Measurements from ENCODE around the gene CCDC63. TPM values are rescaled to one million over a fixed set of nuclear protein-coding genes. Genes with fewer than 3 reads are reported as not detected.

CCDC63 gene
- total and polyA plus RNA-seq, 2 of the 13 experiments (the other 11 are each of a cell fraction or from before 2014, with no cell fraction given): not detected

GRCh38 chr12:110860833-110861296 lies 14.1 kb downstream of the CCDC63 start (continued):
- no peak for TF ChIP-seq NFAT5 (CRISPR knock-in tag; IDR thresholded peaks at IDR 0.05)
- no peak for TF ChIP-seq ADNP (CRISPR knock-in tag; IDR thresholded peaks at IDR 0.05)
- no peak for TF ChIP-seq NFIC (IDR thresholded peaks at IDR 0.05; ENCODE audit: low read length)
- no peak for TF ChIP-seq HHEX (CRISPR knock-in tag; IDR thresholded peaks at IDR 0.05)
- TF ChIP-seq ZNF3 (CRISPR knock-in tag; IDR thresholded peaks at IDR 0.05): no peak
- TF ChIP-seq ASH2L (IDR thresholded peaks at IDR 0.05; ENCODE audit: insufficient read length, low read depth, low read length): no peak
- no peak for TF ChIP-seq ZNF570 (CRISPR knock-in tag; IDR thresholded peaks at IDR 0.05; ENCODE audit: borderline replicate concordance)
- TF ChIP-seq SP1 (IDR thresholded peaks at IDR 0.05): no peak
- no peak for TF ChIP-seq SP1 (CRISPR knock-in tag; IDR thresholded peaks at IDR 0.05)
- TF ChIP-seq ZSCAN29 (CRISPR knock-in tag; conservative IDR thresholded peaks at IDR 0.05): no peak
- no peak for TF ChIP-seq ZNF12 (CRISPR knock-in tag; IDR thresholded peaks at IDR 0.05)
- no peak for TF ChIP-seq ZNF737 (CRISPR knock-in tag; IDR thresholded peaks at IDR 0.05; ENCODE audit: borderline replicate concordance)

Measured in HepG2 (cell line).